ENCODE data around the gene TBC1D14.

Gene TBC1D14

DNA sequence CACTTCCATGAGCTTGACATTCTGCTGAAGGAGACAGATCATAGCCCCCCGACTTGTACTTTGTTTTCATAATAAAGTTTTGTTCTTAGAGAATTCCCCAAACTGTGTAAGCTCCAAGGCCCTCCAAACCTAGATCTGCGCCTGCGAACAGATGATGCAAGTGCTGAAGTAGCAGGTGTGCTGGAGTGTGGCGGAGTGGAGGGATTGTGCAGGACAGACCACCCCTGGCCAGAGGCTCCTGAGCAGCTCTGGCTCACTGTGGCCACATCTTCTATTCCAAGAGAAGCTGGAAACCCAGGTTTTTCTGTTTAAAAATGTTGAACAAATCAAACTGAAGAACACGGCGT is 46.4 kb downstream of the TBC1D14 start:
- DNase-seq (no peak), ATAC-seq (no peak)
- H3K27ac Mint-ChIP-seq, result no peak overlapping the region
- peaks cover 43% of the 10 kb centered on the region for H3K4me1 Mint-ChIP-seq
- H3K36me3 Mint-ChIP-seq (ENCODE audit: low read depth), result no peaks in the 10 kb centered on the region
- H3K9me3 Mint-ChIP-seq, result no peaks in the 10 kb centered on the region
- no peaks in the 10 kb centered on the region for H3K27me3 Mint-ChIP-seq
- H3K4me3 Mint-ChIP-seq, result no peak overlapping the region

DNA sequence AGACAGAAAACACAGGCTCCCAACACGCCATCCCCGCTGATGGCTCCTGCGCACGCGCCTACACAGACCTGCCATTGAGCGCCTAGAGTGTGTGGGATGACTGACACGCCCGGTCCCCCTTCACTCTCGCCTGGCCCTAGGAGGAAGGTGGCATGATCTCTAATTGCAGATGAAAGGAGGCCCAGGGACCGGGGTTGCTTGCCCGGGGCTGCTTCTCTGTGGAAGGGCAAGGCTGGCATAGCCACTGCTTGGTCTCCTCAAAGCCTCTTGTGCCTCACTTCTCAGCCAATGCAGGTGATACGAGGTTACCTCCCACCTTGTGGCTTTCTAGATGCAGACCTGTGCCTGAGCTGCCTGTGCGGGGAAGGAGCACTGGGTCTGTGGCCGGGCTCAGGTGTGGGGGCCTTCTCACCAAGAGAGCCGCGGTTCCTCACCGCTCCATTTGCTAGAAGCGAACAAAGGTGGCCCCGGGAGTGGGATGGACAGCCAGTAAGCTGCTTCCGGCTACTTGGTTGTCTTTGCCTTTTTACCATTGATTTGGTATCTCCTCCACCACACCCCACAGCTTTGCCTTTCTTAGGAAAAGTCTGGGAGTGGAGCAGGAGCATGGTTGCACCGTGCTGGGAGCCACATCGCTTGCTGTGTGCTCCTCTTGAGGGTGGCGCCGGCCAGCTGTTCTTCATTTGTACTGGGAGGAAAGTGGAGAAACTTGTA is 47.0 kb downstream of the TBC1D14 start:
- H3K27ac Mint-ChIP-seq, result no peak overlapping the region
- no peak for ATAC-seq
- peaks cover 37% of the 10 kb centered on the region for H3K4me1 Mint-ChIP-seq
- no peak overlapping the region for H3K4me3 Mint-ChIP-seq
- no peaks in the 10 kb centered on the region for H3K27me3 Mint-ChIP-seq
- no peaks in the 10 kb centered on the region for H3K9me3 Mint-ChIP-seq
- no peak for DNase-seq
- no peaks in the 10 kb centered on the region for H3K36me3 Mint-ChIP-seq (ENCODE audit: low read depth)

DNA sequence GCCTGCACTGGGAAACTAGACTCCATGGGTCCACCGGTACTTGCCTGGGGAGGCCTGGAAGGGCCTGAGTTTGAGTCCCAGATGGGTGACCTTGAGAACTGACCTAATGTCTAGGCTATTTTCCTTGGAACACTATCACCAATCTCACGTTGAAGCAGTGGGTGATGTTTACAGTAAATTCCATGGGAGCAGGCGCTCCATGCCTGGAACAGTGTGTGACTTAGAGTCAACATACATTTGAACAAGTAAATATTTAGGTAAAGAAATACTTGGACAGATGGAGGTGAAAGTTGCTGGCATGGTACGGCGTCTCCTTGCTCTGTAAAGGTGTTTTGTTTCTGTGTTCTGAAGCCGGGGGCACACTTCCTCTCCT is 47.5 kb downstream of the TBC1D14 start:
- Mint-ChIP-seq H3K4me3 (no peak overlapping the region), H3K4me1 (peaks cover 36% of the 10 kb centered on the region), H3K27ac (no peak overlapping the region), H3K9me3 (no peaks in the 10 kb centered on the region), H3K27me3 (no peaks in the 10 kb centered on the region), H3K36me3 (ENCODE audit: low read depth) (no peaks in the 10 kb centered on the region)
- DNase-seq (no peak), ATAC-seq (no peak)

DNA sequence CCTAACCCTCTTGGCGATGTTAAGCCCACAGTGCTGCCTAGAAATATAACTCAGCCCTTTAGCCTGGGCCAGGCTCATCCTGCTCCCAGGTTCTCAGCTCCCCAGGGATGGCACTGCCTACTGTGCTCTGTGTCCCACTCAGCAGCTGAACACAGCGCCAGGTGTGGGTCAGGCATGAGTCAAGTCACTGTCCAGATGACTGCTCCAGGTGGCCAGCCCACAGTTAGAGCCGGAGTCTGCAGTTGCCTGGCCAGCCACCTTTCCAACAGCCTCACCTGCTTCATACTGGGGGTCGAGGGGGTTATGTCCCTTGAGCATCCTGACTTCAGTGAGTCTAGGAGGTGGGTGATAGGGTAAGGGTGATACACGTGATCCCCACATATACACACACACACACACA is 48.4 kb downstream of the TBC1D14 start:
- peaks cover 37% of the 10 kb centered on the region for H3K4me1 Mint-ChIP-seq
- no peak overlapping the region for H3K27ac Mint-ChIP-seq
- H3K9me3 Mint-ChIP-seq, result no peaks in the 10 kb centered on the region
- no peak overlapping the region for H3K4me3 Mint-ChIP-seq
- ATAC-seq (no peak), DNase-seq (no peak)
- no peaks in the 10 kb centered on the region for H3K27me3 Mint-ChIP-seq
- no peaks in the 10 kb centered on the region for H3K36me3 Mint-ChIP-seq (ENCODE audit: low read depth)

DNA sequence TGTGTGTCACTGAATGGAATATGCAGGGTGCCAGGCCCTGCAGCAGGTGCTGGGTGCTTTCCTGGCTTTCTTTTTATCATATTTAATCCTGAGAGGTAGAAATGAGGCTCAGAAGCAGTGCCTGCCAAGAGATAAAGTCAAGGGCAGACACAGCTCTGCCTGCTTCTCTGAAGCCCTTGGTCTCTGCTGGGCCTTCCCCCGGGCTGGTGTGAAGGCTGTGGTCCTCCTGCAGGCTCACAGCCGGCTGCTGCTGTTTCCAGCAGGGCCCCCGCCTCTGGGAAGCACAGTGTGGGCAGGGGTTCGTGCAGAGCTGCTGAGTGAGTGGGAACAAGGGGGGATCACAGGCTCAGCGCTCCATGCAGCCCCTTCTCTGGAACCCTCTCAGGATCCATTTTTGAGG is 49.6 kb downstream of the TBC1D14 start:
- Mint-ChIP-seq H3K36me3 (ENCODE audit: low read depth) (no peaks in the 10 kb centered on the region), H3K9me3 (no peaks in the 10 kb centered on the region), H3K4me3 (no peak overlapping the region), H3K4me1 (peaks cover 46% of the 10 kb centered on the region), H3K27ac (no peak overlapping the region), H3K27me3 (no peaks in the 10 kb centered on the region)
- DNase-seq (no peak), ATAC-seq (no peak)

DNA sequence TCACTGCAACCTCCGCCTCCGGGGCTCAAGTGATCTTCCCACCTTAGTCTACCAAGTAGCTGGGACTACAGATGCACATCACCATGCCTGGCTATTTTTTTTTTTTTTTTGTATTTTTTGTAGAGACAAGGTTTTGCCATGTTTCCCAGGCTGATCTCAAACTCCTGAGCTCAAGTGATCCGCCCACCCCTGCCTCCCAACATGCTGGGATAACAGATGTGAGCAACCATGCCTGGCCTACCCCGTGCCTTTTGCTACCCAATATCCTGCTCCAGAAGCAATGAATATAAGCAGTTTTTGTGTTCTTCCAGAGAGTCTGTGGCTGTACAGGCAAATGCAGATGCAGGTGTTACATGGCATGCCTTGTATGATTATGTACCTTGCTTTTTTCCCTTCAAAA is 50.5 kb downstream of the TBC1D14 start:
- Mint-ChIP-seq H3K27me3 (no peaks in the 10 kb centered on the region), H3K36me3 (ENCODE audit: low read depth) (no peaks in the 10 kb centered on the region), H3K27ac (no peak overlapping the region), H3K4me3 (no peak overlapping the region), H3K9me3 (no peaks in the 10 kb centered on the region), H3K4me1 (peaks cover 47% of the 10 kb centered on the region)
- DNase-seq (no peak), ATAC-seq (no peak)

DNA sequence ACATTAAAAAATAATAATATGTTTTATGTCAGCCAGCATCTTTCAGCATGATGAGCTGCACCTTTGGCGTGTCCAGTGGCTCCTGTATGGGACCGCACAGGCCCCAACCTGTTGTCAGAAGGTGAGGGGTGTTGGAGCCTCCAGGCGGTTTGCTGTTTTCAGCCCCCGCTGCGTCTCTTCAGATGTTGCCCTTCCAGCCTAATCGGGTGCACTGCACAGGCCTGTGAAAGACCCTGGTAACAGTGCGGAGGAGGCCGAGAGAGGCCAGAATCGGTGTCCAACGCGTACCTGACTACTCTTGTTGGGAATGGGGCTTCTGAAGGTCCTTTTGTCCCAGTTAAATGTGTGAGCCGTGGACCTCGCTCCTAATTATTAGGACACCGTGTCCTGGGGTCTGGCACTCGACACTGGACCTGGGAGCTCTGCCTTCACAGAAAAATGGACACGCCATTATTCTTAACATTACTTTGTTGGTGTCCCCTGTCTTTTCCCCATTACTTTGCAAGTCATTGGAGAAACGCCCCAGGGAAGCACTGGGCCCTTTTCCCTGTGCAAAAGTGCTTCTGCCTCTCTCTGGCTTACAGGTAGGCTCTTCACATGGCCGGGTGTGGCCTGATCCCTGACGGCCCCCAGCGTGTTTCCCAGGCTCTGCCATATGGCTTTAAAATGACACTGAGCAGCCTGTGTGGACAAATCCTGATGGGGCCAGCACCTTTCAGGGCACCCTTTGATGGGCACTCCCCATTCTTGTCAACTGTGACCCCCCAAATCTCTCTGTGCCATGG is 51.2 kb downstream of the TBC1D14 start:
- no peaks in the 10 kb centered on the region for H3K36me3 Mint-ChIP-seq (ENCODE audit: low read depth)
- no peak for DNase-seq
- ATAC-seq, result no peak
- H3K9me3 Mint-ChIP-seq, result no peaks in the 10 kb centered on the region
- H3K4me1 Mint-ChIP-seq, result peaks cover 52% of the 10 kb centered on the region
- H3K27ac Mint-ChIP-seq, result no peak overlapping the region
- no peaks in the 10 kb centered on the region for H3K27me3 Mint-ChIP-seq
- no peak overlapping the region for H3K4me3 Mint-ChIP-seq

DNA sequence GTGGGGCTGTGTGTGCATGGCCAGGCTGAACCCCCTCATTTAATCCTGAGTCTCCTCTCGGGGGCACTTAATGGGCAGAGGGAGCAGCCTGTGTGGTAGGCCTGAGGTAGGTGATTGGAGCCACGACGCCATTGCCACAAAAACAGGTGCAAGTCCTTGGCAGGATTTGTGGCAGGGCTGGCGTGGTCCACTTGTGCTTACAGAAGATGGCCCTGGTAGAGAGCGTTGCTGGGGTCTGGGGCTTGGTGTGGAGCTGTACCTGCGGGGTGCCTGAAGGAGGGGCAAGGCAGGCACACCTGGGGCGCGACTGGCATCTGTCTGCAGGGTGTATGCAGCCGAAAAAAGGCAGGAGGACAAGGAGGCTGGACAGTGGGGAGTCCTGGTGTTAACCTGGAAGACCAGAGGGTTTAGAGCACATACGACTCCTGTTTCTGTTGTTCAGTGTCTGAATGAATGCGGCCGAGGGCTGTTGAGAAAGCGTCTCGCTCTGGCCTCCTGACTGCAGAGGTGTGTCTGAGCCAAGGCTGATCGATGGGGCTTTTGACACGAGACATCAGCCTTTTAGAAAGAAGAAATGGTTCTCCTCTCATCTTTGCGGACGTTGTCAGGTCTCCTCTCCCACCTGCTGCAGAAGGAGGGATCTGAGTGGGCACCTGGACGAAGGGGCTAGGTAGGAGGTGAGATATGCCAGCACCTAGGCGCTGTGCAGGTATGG is 52.0 kb downstream of the TBC1D14 start:
- Mint-ChIP-seq H3K36me3 (ENCODE audit: low read depth) (no peaks in the 10 kb centered on the region), H3K9me3 (no peaks in the 10 kb centered on the region), H3K27ac (no peak overlapping the region), H3K4me1 (peaks cover 50% of the 10 kb centered on the region), H3K27me3 (no peaks in the 10 kb centered on the region), H3K4me3 (no peak overlapping the region)
- ATAC-seq (no peak), DNase-seq (no peak)

DNA sequence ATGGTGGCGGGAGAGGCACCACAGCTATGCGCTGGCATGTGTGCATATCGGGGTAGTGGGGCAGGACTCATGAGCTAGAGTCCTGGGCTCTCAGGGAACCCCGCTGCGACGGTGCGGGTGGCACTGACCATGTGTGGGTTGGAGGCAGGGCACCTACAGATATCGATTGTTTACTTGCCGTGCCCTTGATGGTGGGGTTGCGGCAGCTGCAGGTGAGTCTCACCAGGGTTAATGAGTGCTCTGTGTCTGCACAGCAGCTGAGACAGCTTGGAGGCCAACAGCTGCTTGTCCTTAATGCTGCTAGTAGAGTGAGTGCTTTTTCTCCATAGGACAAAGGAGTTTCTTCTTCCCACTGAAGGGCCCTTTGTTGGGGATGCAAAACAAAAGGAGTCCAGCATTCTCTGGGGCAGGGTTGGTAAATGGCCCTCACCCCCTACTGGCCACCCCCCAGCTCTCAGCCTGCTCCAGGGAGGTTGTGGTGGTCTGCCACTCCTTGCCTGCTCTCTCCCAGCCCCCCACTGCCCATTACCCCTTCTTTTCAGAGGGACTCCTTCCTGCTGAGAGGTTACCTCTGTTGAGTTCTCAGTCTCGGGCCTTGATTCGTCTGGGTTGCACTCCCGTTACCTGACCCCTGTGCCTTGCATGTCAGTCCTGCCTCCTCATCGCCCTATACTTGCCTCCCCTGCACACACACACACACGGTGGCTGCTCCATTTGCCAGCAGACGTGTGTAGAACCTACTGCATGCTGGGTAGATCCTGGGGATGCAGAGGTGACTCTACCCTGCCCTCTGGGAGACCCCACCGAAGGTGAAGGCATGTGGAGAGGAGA is 52.8 kb downstream of the TBC1D14 start:
- H3K4me1 Mint-ChIP-seq, result peaks cover 46% of the 10 kb centered on the region
- peaks cover 1% of the 10 kb centered on the region for H3K36me3 Mint-ChIP-seq (ENCODE audit: low read depth)
- H3K27me3 Mint-ChIP-seq, result no peaks in the 10 kb centered on the region
- H3K9me3 Mint-ChIP-seq, result no peaks in the 10 kb centered on the region
- DNase-seq, result no peak
- H3K4me3 Mint-ChIP-seq, result no peak overlapping the region
- no peak overlapping the region for H3K27ac Mint-ChIP-seq
- ATAC-seq, result no peak

DNA sequence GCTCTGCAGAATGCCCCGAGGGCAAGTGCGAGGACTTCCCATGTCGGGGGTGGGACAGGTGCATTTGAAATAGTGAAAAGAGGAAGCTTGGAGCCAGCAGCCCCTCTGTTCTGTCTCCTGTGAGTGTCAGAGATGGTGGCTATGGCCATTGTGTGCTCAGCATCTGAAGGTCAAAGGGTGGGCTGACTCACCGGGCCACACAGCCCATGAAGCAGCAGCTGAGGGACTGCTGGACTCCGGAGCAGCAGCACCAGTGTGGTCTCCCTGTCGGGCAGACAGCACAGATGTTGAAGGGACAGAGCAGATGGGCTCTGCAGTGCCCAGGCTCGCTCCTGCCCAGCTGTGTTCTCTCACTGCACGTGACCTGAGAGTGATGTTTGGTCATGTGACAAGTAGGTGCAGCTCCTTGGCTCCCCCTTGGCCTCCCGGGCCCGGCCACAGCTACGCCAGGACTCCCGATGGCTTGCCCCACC is 53.5 kb downstream of the TBC1D14 start:
- Mint-ChIP-seq H3K4me3 (no peak overlapping the region), H3K27ac (no peak overlapping the region), H3K36me3 (ENCODE audit: low read depth) (peaks cover 4% of the 10 kb centered on the region), H3K27me3 (no peaks in the 10 kb centered on the region), H3K4me1 (peaks cover 46% of the 10 kb centered on the region), H3K9me3 (no peaks in the 10 kb centered on the region)
- ATAC-seq, result no peak
- DNase-seq, result no peak

DNA sequence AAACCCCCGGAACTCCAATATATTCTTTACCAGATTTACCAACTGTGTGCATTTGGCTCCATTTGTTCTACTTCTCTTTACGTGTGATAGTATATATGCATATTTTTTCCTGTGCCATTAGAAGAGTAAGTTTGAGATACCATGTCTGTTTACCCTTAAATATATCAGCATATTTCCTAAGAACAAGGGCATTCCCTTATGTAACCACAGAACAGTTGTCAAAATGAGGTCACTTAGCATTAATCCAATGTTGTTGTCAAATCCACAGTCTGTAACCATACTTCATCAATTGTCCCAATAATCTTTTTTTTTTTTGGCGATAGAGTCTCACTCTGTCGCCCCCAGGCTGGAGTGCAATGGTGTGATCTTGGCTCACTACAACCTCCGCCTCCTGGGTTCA is 55.2 kb downstream of the TBC1D14 start:
- ATAC-seq (no peak), DNase-seq (no peak)
- peak overlapping the region; percentile 1 for H3K27ac Mint-ChIP-seq
- no peak overlapping the region for H3K4me3 Mint-ChIP-seq
- peaks cover 5% of the 10 kb centered on the region for H3K36me3 Mint-ChIP-seq (ENCODE audit: low read depth)
- no peaks in the 10 kb centered on the region for H3K27me3 Mint-ChIP-seq
- no peaks in the 10 kb centered on the region for H3K9me3 Mint-ChIP-seq
- H3K4me1 Mint-ChIP-seq, result peaks cover 46% of the 10 kb centered on the region

DNA sequence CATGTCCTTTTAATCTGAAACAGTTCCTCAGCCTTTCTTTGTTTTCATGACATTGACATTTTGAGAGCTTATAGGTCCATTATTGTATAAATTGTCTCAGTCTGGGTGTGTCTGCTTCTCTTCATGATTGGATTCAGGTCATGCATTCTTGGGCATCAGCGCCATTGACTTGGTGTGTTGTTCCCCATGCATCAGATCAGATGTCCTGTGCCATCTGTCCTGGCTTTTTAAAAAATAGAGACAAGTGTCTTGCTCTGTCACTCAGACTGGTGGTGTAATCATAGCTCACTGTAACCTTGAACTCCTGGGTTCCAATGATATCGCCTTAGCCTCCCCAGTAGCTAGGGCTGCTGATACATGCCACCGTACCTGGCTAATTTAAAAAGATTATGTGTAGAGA is 55.7 kb downstream of the TBC1D14 start:
- Mint-ChIP-seq H3K27ac (no peak overlapping the region), H3K4me3 (no peak overlapping the region), H3K27me3 (no peaks in the 10 kb centered on the region), H3K36me3 (ENCODE audit: low read depth) (peaks cover 5% of the 10 kb centered on the region), H3K9me3 (no peaks in the 10 kb centered on the region), H3K4me1 (peaks cover 49% of the 10 kb centered on the region)
- DNase-seq (no peak), ATAC-seq (no peak)

DNA sequence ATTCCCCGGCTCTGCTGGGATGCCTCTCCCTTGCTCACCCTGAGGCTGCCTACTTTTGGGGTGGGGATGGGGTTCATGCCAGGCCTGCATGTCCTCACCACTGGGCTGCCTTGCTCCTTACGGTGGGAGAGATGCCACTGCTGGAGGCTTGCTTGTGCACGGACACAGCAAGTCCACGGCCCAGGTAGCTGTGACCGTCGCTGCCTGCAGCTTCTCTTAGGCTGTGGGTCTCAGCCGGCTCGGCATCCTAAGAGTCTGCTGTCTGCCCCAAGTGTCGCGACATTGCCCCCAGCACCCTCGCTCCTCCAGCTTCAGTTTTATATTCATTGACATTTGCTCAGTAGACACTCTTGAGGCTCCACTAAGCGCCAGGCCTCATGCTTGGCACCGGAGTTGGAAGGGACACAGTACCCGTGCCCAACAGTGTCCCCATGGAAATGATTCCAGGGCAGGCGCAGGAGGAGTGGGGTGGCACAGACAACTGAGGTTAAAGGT is 58.3 kb downstream of the TBC1D14 start:
- H3K36me3 Mint-ChIP-seq (ENCODE audit: low read depth), result peaks cover 5% of the 10 kb centered on the region
- no peak for ATAC-seq
- no peaks in the 10 kb centered on the region for H3K27me3 Mint-ChIP-seq
- no peak overlapping the region for H3K27ac Mint-ChIP-seq
- H3K4me1 Mint-ChIP-seq, result peaks cover 38% of the 10 kb centered on the region
- H3K4me3 Mint-ChIP-seq, result no peak overlapping the region
- no peaks in the 10 kb centered on the region for H3K9me3 Mint-ChIP-seq
- DNase-seq, result no peak

DNA sequence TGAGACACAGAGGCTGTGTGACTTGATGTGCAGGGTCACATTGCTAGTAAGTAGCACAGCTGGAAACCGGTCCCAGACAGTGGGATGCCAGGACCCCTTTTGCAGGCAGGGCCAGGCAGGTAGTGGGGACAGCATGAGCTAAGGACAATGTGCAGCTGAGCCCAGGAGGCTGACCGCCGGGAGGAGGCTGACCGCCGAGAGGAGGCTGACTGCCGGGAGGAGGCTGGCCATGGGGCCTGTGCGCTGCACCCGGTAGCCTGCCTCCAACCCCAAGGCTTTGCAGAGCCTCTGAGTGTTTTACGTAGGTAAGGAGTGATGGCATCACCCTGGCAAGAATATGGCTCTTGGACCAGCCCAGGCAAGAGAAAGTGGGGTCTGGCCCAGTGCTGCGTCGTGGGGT is 58.9 kb downstream of the TBC1D14 start:
- DNase-seq (no peak), ATAC-seq (no peak)
- H3K4me1 Mint-ChIP-seq, result peaks cover 32% of the 10 kb centered on the region
- peaks cover 5% of the 10 kb centered on the region for H3K36me3 Mint-ChIP-seq (ENCODE audit: low read depth)
- no peak overlapping the region for H3K4me3 Mint-ChIP-seq
- H3K9me3 Mint-ChIP-seq, result no peaks in the 10 kb centered on the region
- H3K27me3 Mint-ChIP-seq, result no peaks in the 10 kb centered on the region
- H3K27ac Mint-ChIP-seq, result no peak overlapping the region

All from activated naive CD8-positive, alpha-beta T cell treated with anti-CD3 and anti-CD28 coated beads, Interleukin-2, amount 50 U/mL, for 24 hours (primary cell).